Measurements from ENCODE around the gene CORO1C. TPM values are rescaled to one million over a fixed set of nuclear protein-coding genes. Genes with fewer than 3 reads are reported as not detected.

Gene CORO1C
- total and polyA plus RNA-seq, 4 donors: 23.2 to 58.6 (median 41.9) TPM

DNA sequence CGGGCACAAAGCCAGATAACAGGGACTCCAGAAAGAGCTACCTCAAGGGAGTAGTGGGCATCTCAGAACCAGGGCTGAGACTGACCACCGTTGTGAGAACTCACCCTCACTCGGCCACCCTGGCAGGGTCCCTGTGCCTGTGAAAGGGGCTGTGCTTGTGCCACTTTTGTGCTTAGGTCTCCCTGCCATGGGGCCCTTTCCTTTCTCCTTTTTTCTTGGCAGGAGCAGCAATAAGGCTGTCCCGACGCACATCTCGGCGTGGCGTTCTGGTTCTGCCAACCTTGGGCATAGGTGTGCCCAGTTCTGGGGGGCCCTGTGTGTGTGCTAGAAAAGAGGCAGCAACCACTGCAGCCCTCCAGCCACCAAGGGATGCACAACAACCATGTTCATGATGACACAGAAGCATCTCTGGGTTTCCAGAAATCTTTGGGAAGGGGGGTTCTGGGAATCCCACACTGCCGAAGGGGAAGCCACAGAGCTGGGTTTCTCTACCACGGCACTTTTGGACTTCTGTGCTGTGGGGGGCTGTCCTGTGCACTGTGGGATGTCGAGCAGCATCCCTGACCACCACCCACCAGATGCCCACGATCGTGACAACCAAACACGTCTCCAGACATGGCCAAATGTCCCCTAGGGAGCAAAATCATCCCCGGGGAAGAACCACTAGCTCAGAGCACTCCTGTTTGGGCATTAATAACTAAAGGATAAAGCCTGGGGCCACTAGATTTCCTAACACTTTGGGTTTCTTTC, 120.3 kb downstream of the CORO1C start:
- H3K9ac ChIP-seq (ENCODE audit: low read depth in 1 of 2, low read length in 2 of 2): no peak overlapping the region
- no peaks in the 10 kb centered on the region for H3K27me3 ChIP-seq (ENCODE audit: control insufficient read depth in 4 of 4, insufficient read depth in 4 of 4, low read length in 3 of 4)
- H3K27ac ChIP-seq (ENCODE audit: low read depth in 1 of 2, low read length in 2 of 2): no peak overlapping the region
- no peaks in the 10 kb centered on the region for H3K4me1 ChIP-seq (ENCODE audit: control insufficient read depth in 4 of 4, insufficient read depth in 4 of 4, low read length in 3 of 4)
- no peak for DNase-seq (ENCODE audit: low spot score)
- H3K9me3 ChIP-seq (ENCODE audit: control insufficient read depth in 4 of 4, low read length in 3 of 4): no peaks in the 10 kb centered on the region
- no peak overlapping the region for H3K4me3 ChIP-seq (ENCODE audit: low read depth in 1 of 3, low read length in 3 of 3)
- H3K36me3 ChIP-seq (ENCODE audit: control insufficient read depth in 4 of 4, insufficient read depth in 3 of 4, low read depth in 1 of 4, low read length in 3 of 4): no peaks in the 10 kb centered on the region
- TF ChIP-seq YY1 (IDR thresholded peaks at IDR 0.05): no peak
- TF ChIP-seq, protein P1, sequence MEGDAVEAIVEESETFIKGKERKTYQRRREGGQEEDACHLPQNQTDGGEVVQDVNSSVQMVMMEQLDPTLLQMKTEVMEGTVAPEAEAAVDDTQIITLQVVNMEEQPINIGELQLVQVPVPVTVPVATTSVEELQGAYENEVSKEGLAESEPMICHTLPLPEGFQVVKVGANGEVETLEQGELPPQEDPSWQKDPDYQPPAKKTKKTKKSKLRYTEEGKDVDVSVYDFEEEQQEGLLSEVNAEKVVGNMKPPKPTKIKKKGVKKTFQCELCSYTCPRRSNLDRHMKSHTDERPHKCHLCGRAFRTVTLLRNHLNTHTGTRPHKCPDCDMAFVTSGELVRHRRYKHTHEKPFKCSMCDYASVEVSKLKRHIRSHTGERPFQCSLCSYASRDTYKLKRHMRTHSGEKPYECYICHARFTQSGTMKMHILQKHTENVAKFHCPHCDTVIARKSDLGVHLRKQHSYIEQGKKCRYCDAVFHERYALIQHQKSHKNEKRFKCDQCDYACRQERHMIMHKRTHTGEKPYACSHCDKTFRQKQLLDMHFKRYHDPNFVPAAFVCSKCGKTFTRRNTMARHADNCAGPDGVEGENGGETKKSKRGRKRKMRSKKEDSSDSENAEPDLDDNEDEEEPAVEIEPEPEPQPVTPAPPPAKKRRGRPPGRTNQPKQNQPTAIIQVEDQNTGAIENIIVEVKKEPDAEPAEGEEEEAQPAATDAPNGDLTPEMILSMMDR (IDR thresholded peaks at IDR 0.05; ENCODE audit: low read depth, low read length, missing input control): no peak
- no peak for TF ChIP-seq NR2F2 (IDR thresholded peaks at IDR 0.05)
- TF ChIP-seq, protein P2, sequence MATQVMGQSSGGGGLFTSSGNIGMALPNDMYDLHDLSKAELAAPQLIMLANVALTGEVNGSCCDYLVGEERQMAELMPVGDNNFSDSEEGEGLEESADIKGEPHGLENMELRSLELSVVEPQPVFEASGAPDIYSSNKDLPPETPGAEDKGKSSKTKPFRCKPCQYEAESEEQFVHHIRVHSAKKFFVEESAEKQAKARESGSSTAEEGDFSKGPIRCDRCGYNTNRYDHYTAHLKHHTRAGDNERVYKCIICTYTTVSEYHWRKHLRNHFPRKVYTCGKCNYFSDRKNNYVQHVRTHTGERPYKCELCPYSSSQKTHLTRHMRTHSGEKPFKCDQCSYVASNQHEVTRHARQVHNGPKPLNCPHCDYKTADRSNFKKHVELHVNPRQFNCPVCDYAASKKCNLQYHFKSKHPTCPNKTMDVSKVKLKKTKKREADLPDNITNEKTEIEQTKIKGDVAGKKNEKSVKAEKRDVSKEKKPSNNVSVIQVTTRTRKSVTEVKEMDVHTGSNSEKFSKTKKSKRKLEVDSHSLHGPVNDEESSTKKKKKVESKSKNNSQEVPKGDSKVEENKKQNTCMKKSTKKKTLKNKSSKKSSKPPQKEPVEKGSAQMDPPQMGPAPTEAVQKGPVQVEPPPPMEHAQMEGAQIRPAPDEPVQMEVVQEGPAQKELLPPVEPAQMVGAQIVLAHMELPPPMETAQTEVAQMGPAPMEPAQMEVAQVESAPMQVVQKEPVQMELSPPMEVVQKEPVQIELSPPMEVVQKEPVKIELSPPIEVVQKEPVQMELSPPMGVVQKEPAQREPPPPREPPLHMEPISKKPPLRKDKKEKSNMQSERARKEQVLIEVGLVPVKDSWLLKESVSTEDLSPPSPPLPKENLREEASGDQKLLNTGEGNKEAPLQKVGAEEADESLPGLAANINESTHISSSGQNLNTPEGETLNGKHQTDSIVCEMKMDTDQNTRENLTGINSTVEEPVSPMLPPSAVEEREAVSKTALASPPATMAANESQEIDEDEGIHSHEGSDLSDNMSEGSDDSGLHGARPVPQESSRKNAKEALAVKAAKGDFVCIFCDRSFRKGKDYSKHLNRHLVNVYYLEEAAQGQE (IDR thresholded peaks at IDR 0.05): no peak
- no peak for TF ChIP-seq HNF4A (conservative IDR thresholded peaks at IDR 0.05)
- no peak for TF ChIP-seq TAF1 (conservative IDR thresholded peaks at IDR 0.05)
- TF ChIP-seq SP1 (IDR thresholded peaks at IDR 0.05): no peak
- no peak for TF ChIP-seq HNF4G (IDR thresholded peaks at IDR 0.05)
- TF ChIP-seq JUND (IDR thresholded peaks at IDR 0.05): no peak
- TF ChIP-seq, protein P3, sequence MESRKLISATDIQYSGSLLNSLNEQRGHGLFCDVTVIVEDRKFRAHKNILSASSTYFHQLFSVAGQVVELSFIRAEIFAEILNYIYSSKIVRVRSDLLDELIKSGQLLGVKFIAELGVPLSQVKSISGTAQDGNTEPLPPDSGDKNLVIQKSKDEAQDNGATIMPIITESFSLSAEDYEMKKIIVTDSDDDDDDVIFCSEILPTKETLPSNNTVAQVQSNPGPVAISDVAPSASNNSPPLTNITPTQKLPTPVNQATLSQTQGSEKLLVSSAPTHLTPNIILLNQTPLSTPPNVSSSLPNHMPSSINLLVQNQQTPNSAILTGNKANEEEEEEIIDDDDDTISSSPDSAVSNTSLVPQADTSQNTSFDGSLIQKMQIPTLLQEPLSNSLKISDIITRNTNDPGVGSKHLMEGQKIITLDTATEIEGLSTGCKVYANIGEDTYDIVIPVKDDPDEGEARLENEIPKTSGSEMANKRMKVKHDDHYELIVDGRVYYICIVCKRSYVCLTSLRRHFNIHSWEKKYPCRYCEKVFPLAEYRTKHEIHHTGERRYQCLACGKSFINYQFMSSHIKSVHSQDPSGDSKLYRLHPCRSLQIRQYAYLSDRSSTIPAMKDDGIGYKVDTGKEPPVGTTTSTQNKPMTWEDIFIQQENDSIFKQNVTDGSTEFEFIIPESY (IDR thresholded peaks at IDR 0.05): no peak
- TF ChIP-seq FOXA2 (IDR thresholded peaks at IDR 0.05): no peak
- TF ChIP-seq, protein P4, sequence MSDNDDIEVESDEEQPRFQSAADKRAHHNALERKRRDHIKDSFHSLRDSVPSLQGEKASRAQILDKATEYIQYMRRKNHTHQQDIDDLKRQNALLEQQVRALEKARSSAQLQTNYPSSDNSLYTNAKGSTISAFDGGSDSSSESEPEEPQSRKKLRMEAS (IDR thresholded peaks at IDR 0.05): no peak
- WGBS: 80% methylated on average over 15 of the region's 15 CpGs

DNA sequence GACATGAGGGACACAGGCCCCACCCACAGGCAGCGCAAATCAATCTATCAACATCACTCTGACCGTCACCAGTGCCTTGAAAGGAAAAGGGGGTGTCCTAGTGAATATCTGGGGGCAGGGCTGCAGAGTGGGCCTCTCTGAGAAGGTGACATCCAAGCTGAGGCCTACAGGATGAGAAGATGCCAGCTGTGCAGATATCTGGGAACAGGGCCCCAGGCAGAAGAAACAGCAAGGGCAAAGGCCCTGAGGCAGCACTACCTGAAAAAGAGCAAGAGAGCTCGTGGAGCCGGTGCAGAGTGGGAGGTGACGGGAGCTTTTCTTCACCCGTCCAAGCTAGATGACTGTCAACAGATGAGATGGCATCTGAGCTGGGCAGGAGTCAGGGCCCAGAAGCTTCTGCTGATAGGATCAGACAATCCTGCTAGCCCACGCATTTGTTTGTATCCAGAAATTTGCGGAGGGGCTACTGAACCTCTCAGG, 120.9 kb downstream of the CORO1C start:
- TF ChIP-seq, protein P5, sequence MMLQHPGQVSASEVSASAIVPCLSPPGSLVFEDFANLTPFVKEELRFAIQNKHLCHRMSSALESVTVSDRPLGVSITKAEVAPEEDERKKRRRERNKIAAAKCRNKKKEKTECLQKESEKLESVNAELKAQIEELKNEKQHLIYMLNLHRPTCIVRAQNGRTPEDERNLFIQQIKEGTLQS (IDR thresholded peaks at IDR 0.05): no peak
- TF ChIP-seq, protein P3 (IDR thresholded peaks at IDR 0.05): no peak
- TF ChIP-seq RAD21 (IDR thresholded peaks at IDR 0.05) (no peak), NR2F2 (IDR thresholded peaks at IDR 0.05) (no peak), EGR1 (IDR thresholded peaks at IDR 0.05; ENCODE audit: low read depth in 2 of 2) (no peak), FOXA1 (IDR thresholded peaks at IDR 0.05) (no peak), RXRA (IDR thresholded peaks at IDR 0.05) (no peak), FOXA2 (IDR thresholded peaks at IDR 0.05) (no peak), JUND (IDR thresholded peaks at IDR 0.05) (no peak), GABPA (IDR thresholded peaks at IDR 0.05 in 1 of 2, conservative IDR thresholded peaks at IDR 0.05 in 1 of 2) (no peak)
- TF ChIP-seq, protein P2 (IDR thresholded peaks at IDR 0.05): no peak
- WGBS: 90% methylated on average over 8 of the region's 8 CpGs

More for the DNA sequence above, 120.9 kb downstream of the CORO1C start:
- DNase-seq (ENCODE audit: low spot score): no peak
- Histone ChIP-seq H3K9me3 (ENCODE audit: control insufficient read depth in 4 of 4, low read length in 3 of 4) (no peaks in the 10 kb centered on the region), H3K27me3 (ENCODE audit: control insufficient read depth in 4 of 4, insufficient read depth in 4 of 4, low read length in 3 of 4) (no peaks in the 10 kb centered on the region), H3K27ac (ENCODE audit: low read depth in 1 of 2, low read length in 2 of 2) (no peak overlapping the region), H3K4me1 (ENCODE audit: control insufficient read depth in 4 of 4, insufficient read depth in 4 of 4, low read length in 3 of 4) (no peaks in the 10 kb centered on the region), H3K36me3 (ENCODE audit: control insufficient read depth in 4 of 4, insufficient read depth in 3 of 4, low read depth in 1 of 4, low read length in 3 of 4) (no peaks in the 10 kb centered on the region), H3K9ac (ENCODE audit: low read depth in 1 of 2, low read length in 2 of 2) (no peak overlapping the region), H3K4me3 (ENCODE audit: low read depth in 1 of 3, low read length in 3 of 3) (no peak overlapping the region)

All from liver (tissue), 9 donors.